Esophagus squamous epithelium (tissue), 4 donors: ENCODE measurements around the gene EPB41L2.

Source experiments
- CTCF ChIP-seq, 6 experiments: fragments of 450-650 bp in 4 of 6; fragments of 200-600 bp in 2 of 6; sonication (generic) in 2 of 6; IDR thresholded peaks; one replicate each; pipeline ENCODE4 v1.5.1; 2016 to 2019; ENCODE audit warnings: antibody characterized with exemption in 6 of 6, mild to moderate bottlenecking in 4 of 6, moderate library complexity in 4 of 6
- POLR2A ChIP-seq, 4 donors: fragments of 450-650 bp; IDR thresholded peaks; one replicate each; pipeline ENCODE4 v1.6.1; 2017; ENCODE audit warnings: antibody characterized with exemption in 4 of 4, mild to moderate bottlenecking in 4 of 4, moderate library complexity in 3 of 4

- TF ChIP-seq CTCF (IDR thresholded peaks at IDR 0.05) (no peak), POLR2A (IDR thresholded peaks at IDR 0.05) (no peak)
These were observed 92.1 kb downstream of the EPB41L2 start for GRCh38 chr6:130970839-130971410.
